Measurements from ENCODE around the gene TRRAP.
A peak's percentile ranks its signal among the peaks of the same experiment; 100 is the strongest.
"Not testable (repeated sequence)": the region's sequence is repeated elsewhere in the genome, so short reads cannot be mapped to it uniquely, and the experiment has no call there.

Gene TRRAP

GRCh38 chr7:98878365-98879197, at the start of gene TRRAP:
TRRAP (plus strand) TSS chr7:98878532; CDS start chr7:98881151, 2,619 bp downstream.
- Histone ChIP-seq H3K9me3 (ENCODE audit: low read length) (no peaks in the 10 kb centered on the region), H3K4me1 (ENCODE audit: insufficient read depth, low read length) (peaks cover 6% of the 10 kb centered on the region), H3K27me3 (ENCODE audit: insufficient read depth, low read length) (peaks cover 3% of the 10 kb centered on the region), H3K36me3 (ENCODE audit: insufficient read depth, low read length) (peaks cover 21% of the 10 kb centered on the region), H2AFZ (ENCODE audit: low read depth, low read length) (peak within 1 kb of the TSS; percentile 85), H3K4me3 (ENCODE audit: low read length) (peak within 1 kb of the TSS; percentile 94)

- no peak overlapping the region for H2AFZ ChIP-seq (ENCODE audit: low read depth, low read length)
- no peak overlapping the region for H3K4me3 ChIP-seq (ENCODE audit: low read length)
- no peaks in the 10 kb centered on the region for H3K9me3 ChIP-seq (ENCODE audit: low read length)
- H3K4me1 ChIP-seq (ENCODE audit: insufficient read depth, low read length) = peaks cover 4% of the 10 kb centered on the region
- no peaks in the 10 kb centered on the region for H3K27me3 ChIP-seq (ENCODE audit: insufficient read depth, low read length)
- H3K36me3 ChIP-seq (ENCODE audit: insufficient read depth, low read length) = no peaks in the 10 kb centered on the region
Measured at GRCh38 chr7:98830972-98831548, 47.3 kb upstream of the TRRAP start.

- no peak overlapping the region for H3K4me3 ChIP-seq (ENCODE audit: low read length)
- peaks cover 4% of the 10 kb centered on the region for H3K4me1 ChIP-seq (ENCODE audit: insufficient read depth, low read length)
- H2AFZ ChIP-seq (ENCODE audit: low read depth, low read length) = no peak overlapping the region
- no peaks in the 10 kb centered on the region for H3K36me3 ChIP-seq (ENCODE audit: insufficient read depth, low read length)
- H3K27me3 ChIP-seq (ENCODE audit: insufficient read depth, low read length) = no peaks in the 10 kb centered on the region
- H3K9me3 ChIP-seq (ENCODE audit: low read length) = no peaks in the 10 kb centered on the region
Measured at GRCh38 chr7:98831641-98832221, 46.6 kb upstream of the TRRAP start.

- Histone ChIP-seq H3K4me3 (ENCODE audit: low read length) (no peak overlapping the region), H3K9me3 (ENCODE audit: low read length) (no peaks in the 10 kb centered on the region), H3K4me1 (ENCODE audit: insufficient read depth, low read length) (peaks cover 4% of the 10 kb centered on the region), H3K27me3 (ENCODE audit: insufficient read depth, low read length) (no peaks in the 10 kb centered on the region), H2AFZ (ENCODE audit: low read depth, low read length) (no peak overlapping the region), H3K36me3 (ENCODE audit: insufficient read depth, low read length) (no peaks in the 10 kb centered on the region)
Measured at GRCh38 chr7:98833022-98833421, 45.3 kb upstream of the TRRAP start.

GRCh38 chr7:98834949-98835348, 43.4 kb upstream of the TRRAP start:
- H3K9me3 ChIP-seq (ENCODE audit: low read length) = no peaks in the 10 kb centered on the region
- H2AFZ ChIP-seq (ENCODE audit: low read depth, low read length) = no peak overlapping the region
- H3K4me3 ChIP-seq (ENCODE audit: low read length) = no peak overlapping the region
- H3K4me1 ChIP-seq (ENCODE audit: insufficient read depth, low read length) = peaks cover 4% of the 10 kb centered on the region
- H3K36me3 ChIP-seq (ENCODE audit: insufficient read depth, low read length) = no peaks in the 10 kb centered on the region
- H3K27me3 ChIP-seq (ENCODE audit: insufficient read depth, low read length) = no peaks in the 10 kb centered on the region

GRCh38 chr7:98836811-98837629, 41.3 kb upstream of the TRRAP start:
- no peak overlapping the region for H3K4me3 ChIP-seq (ENCODE audit: low read length)
- H3K4me1 ChIP-seq (ENCODE audit: insufficient read depth, low read length) = peaks cover 4% of the 10 kb centered on the region
- no peaks in the 10 kb centered on the region for H3K36me3 ChIP-seq (ENCODE audit: insufficient read depth, low read length)
- no peak overlapping the region for H2AFZ ChIP-seq (ENCODE audit: low read depth, low read length)
- no peaks in the 10 kb centered on the region for H3K27me3 ChIP-seq (ENCODE audit: insufficient read depth, low read length)
- H3K9me3 ChIP-seq (ENCODE audit: low read length) = no peaks in the 10 kb centered on the region

- Histone ChIP-seq H3K9me3 (ENCODE audit: low read length) (no peaks in the 10 kb centered on the region), H3K4me3 (ENCODE audit: low read length) (no peak overlapping the region), H3K27me3 (ENCODE audit: insufficient read depth, low read length) (no peaks in the 10 kb centered on the region), H2AFZ (ENCODE audit: low read depth, low read length) (no peak overlapping the region), H3K4me1 (ENCODE audit: insufficient read depth, low read length) (peaks cover 4% of the 10 kb centered on the region), H3K36me3 (ENCODE audit: insufficient read depth, low read length) (no peaks in the 10 kb centered on the region)
Measured at GRCh38 chr7:98837630-98837972, 40.7 kb upstream of the TRRAP start.

- H3K27me3 ChIP-seq (ENCODE audit: insufficient read depth, low read length) = peaks cover 4% of the 10 kb centered on the region
- peaks cover 2% of the 10 kb centered on the region for H3K4me1 ChIP-seq (ENCODE audit: insufficient read depth, low read length)
- no peaks in the 10 kb centered on the region for H3K9me3 ChIP-seq (ENCODE audit: low read length)
- H3K36me3 ChIP-seq (ENCODE audit: insufficient read depth, low read length) = no peaks in the 10 kb centered on the region
- no peak overlapping the region for H2AFZ ChIP-seq (ENCODE audit: low read depth, low read length)
- H3K4me3 ChIP-seq (ENCODE audit: low read length) = no peak overlapping the region
Measured at GRCh38 chr7:98840096-98840495, 38.2 kb upstream of the TRRAP start.

GRCh38 chr7:98840722-98841121, 37.6 kb upstream of the TRRAP start:
- Histone ChIP-seq H3K9me3 (ENCODE audit: low read length) (no peaks in the 10 kb centered on the region), H3K4me1 (ENCODE audit: insufficient read depth, low read length) (no peaks in the 10 kb centered on the region), H3K27me3 (ENCODE audit: insufficient read depth, low read length) (peaks cover 4% of the 10 kb centered on the region), H2AFZ (ENCODE audit: low read depth, low read length) (no peak overlapping the region), H3K4me3 (ENCODE audit: low read length) (no peak overlapping the region), H3K36me3 (ENCODE audit: insufficient read depth, low read length) (no peaks in the 10 kb centered on the region)

GRCh38 chr7:98841179-98841997, 36.9 kb upstream of the TRRAP start:
- no peaks in the 10 kb centered on the region for H3K9me3 ChIP-seq (ENCODE audit: low read length)
- H2AFZ ChIP-seq (ENCODE audit: low read depth, low read length) = no peak overlapping the region
- H3K36me3 ChIP-seq (ENCODE audit: insufficient read depth, low read length) = no peaks in the 10 kb centered on the region
- peaks cover 4% of the 10 kb centered on the region for H3K27me3 ChIP-seq (ENCODE audit: insufficient read depth, low read length)
- peaks cover 3% of the 10 kb centered on the region for H3K4me1 ChIP-seq (ENCODE audit: insufficient read depth, low read length)
- H3K4me3 ChIP-seq (ENCODE audit: low read length) = no peak overlapping the region

GRCh38 chr7:98842552-98842951, 35.8 kb upstream of the TRRAP start:
- not testable (repeated sequence) for H3K4me3 ChIP-seq (ENCODE audit: low read length)

GRCh38 chr7:98848918-98849317, 29.4 kb upstream of the TRRAP start:
- peaks cover 4% of the 10 kb centered on the region for H3K27me3 ChIP-seq (ENCODE audit: insufficient read depth, low read length)
- no peaks in the 10 kb centered on the region for H3K36me3 ChIP-seq (ENCODE audit: insufficient read depth, low read length)
- H3K4me3 ChIP-seq (ENCODE audit: low read length) = no peak overlapping the region
- H3K4me1 ChIP-seq (ENCODE audit: insufficient read depth, low read length) = peaks cover 10% of the 10 kb centered on the region
- no peak overlapping the region for H2AFZ ChIP-seq (ENCODE audit: low read depth, low read length)
- no peaks in the 10 kb centered on the region for H3K9me3 ChIP-seq (ENCODE audit: low read length)

More at GRCh38 chr7:98842552-98842951, 35.8 kb upstream of the TRRAP start:
- not testable (repeated sequence) for H3K4me1 ChIP-seq (ENCODE audit: insufficient read depth, low read length); H3K36me3 ChIP-seq (ENCODE audit: insufficient read depth, low read length); H3K27me3 ChIP-seq (ENCODE audit: insufficient read depth, low read length); H3K9me3 ChIP-seq (ENCODE audit: low read length); H2AFZ ChIP-seq (ENCODE audit: low read depth, low read length)
